Right lobe of liver (tissue), 6 donors: ENCODE measurements around the gene DHRSX. TPM values are rescaled to one million over a fixed set of nuclear protein-coding genes. Genes with fewer than 3 reads are reported as not detected.

Source experiments
- ATAC-seq, 4 donors: fragments of 200-7000 bp; cut with Tn5 transposase; one replicate each; pipeline ENCODE4 v1.9.1; 2020; ENCODE audit warnings: mild to moderate bottlenecking in 4 of 4, moderate library complexity in 4 of 4
- DNase-seq, 3 donors: peaks; one replicate each; pipeline ENCODE4 v3.0.0-alpha.2; 2020
- H3K27ac ChIP-seq, 3 donors: fragments of 200-600 bp; one replicate each; pipeline ENCODE4 v1.8.0; 2022
- H3K27me3 ChIP-seq, 2 donors: fragments of 200-600 bp; one replicate each; pipeline ENCODE4 v1.8.0; 2022
- H3K36me3 ChIP-seq, 4 donors: fragments of 200-600 bp; sonication (generic) in 1 of 4; one replicate each; pipeline versions ENCODE4 v1.5.1 to v1.8.0; 2017 to 2022; ENCODE audit warnings: control low read depth in 1 of 4
- H3K4me1 ChIP-seq, 4 donors: fragments of 200-600 bp; sonication (generic) in 1 of 4; one replicate each; pipeline versions ENCODE4 v1.5.1 to v1.8.0; 2017 to 2022; ENCODE audit warnings: control low read depth in 1 of 4
- H3K4me3 ChIP-seq, 3 donors: fragments of 200-600 bp; one replicate each; pipeline ENCODE4 v1.8.0; 2022
- H3K9me3 ChIP-seq, 4 donors: fragments of 200-600 bp; sonication (generic) in 1 of 4; one replicate each; pipeline versions ENCODE4 v1.5.1 to v1.8.0; 2017 to 2022; ENCODE audit warnings: control low read depth in 1 of 4
- CTCF ChIP-seq, 4 donors: fragments of 200-600 bp in 3 of 4; fragments of 450-650 bp in 1 of 4; IDR thresholded peaks; one replicate each; pipeline versions ENCODE4 v1.5.1 to v1.8.0; 2016 to 2022; ENCODE audit warnings: antibody characterized with exemption in 4 of 4, mild to moderate bottlenecking in 2 of 4
- POLR2A ChIP-seq: fragments of 450-650 bp; IDR thresholded peaks from one replicate; pipeline ENCODE4 v1.6.1; 2017; ENCODE audit warnings: antibody characterized with exemption, mild to moderate bottlenecking
- WGBS: methylation state at CpG from one replicate; pipeline ENCODE4 v1.1.6; 2018; ENCODE audit warnings: low coverage, low lambda C conversion rate; ENCODE audit not compliant: insufficient coverage; ENCODE audit errors: missing lambda C conversion rate; 5-methylcytosine and 5-hydroxymethylcytosine counted together
- intact Hi-C, 2 donors: fragments of 100-400 bp; cut with DNase I; formaldehyde crosslinking; loops; one replicate each; pipeline versions ENCODE4 v1.11.2 to v1.14.1; 2022
- total RNA-seq, 6 experiments: library from RNA; depleted of rRNA in 2 of 6; stranded (reverse); fragments of >200 nt in 2 of 6; fragmentation: NEBNext Ultra II Directional in 3 of 6; extraction: Animal tissue kit (Norgen Biotek cat#: 25700) in 3 of 6; gene quantifications; one replicate each; pipeline versions ENCODE4 v1.1.0 to v1.2.4, GENCODE V29; 2016 to 2023
- donor health status: DM: no; HTN: yes; CAD: no.
- donor health status: DM: no; HTN: no; CAD: no.
- donor health status: DM: no; HTN: no; CAD: no.
- donor health status: DM: no; HTN: yes; CAD: no.
- donor health status: DM: no; HTN: yes; CAD: no.

DHRSX gene
- total RNA-seq, 6 experiments from 2014 or later: 15.6 to 34.5 (median 29.0) TPM

DNA sequence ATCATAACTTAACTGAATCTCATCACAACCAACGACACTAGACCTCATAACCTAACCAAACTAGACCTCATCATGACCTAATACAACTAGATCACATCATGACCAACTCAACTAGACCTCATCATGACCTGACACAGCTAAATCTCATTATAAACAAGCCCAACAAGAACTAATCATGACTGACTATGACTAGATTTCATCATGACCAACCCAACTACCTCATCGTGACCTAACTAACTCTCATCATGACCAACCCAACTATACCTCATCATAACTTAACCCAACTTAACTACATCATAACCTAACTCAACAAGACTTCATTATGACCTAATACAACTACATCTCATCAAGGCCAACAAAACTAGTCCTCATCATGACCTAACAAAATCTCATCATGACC lies 86.8 kb downstream of the DHRSX start:
- no peak for ATAC-seq
- Histone ChIP-seq H3K4me1 (peaks cover 0 to 10% (median 2%) of the 10 kb centered on the region in 4 donors), H3K4me3 (no peak overlapping the region), H3K27ac (no peak overlapping the region), H3K27me3 (no peaks in the 10 kb centered on the region), H3K9me3 (no peaks in the 10 kb centered on the region), H3K36me3 (no peaks in the 10 kb centered on the region)
- WGBS: 96% methylated on average over 2 of the region's 2 CpGs
- no peak for DNase-seq
- no peak for TF ChIP-seq POLR2A
- no peak for TF ChIP-seq CTCF (IDR thresholded peaks at IDR 0.05)
- intact Hi-C loops: no loop called here

DNA sequence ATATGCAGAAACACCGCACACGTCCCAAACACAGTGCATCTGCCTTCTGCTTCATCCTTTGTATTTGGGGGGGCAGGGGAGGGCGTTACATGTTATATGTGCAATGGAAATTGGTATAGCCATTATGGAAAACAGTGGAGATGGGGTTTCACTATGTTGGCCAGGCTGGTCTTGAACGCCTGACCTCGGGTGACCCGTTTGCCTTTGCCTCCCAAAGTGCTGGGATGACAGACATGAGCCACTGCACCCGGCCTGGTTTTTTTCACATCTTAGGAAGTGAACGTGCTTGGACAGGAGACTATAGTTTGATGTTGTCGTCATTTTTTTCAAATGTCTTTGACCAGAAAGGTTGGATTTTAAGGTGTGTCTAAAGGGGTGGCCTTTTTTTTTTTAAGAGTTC lies 88.6 kb downstream of the DHRSX start:
- 95% methylated on average over 6 of the region's 9 CpGs for WGBS

GRCh38 chrX:2410279-2411020 lies 90.3 kb downstream of the DHRSX start:
- peak; percentile 44 to 78 (median 67) for ATAC-seq
- DNase-seq: no peak
- intact Hi-C loops: no loop called here
- no peak for TF ChIP-seq CTCF (IDR thresholded peaks at IDR 0.05)
- no peak for TF ChIP-seq POLR2A
- H3K9me3 ChIP-seq: peaks cover 0 to 5% (median 0%) of the 10 kb centered on the region in 4 donors
- no peak overlapping the region for H3K27ac ChIP-seq
- H3K4me1 ChIP-seq: peaks cover 0 to 10% (median 2%) of the 10 kb centered on the region in 4 donors
- no peaks in the 10 kb centered on the region for H3K27me3 ChIP-seq
- 57% methylated on average over 12 of the region's 12 CpGs for WGBS
- no peak overlapping the region for H3K4me3 ChIP-seq
- H3K36me3 ChIP-seq: peaks cover 0 to 10% (median 2%) of the 10 kb centered on the region in 4 donors

More for the DNA sequence above, 88.6 kb downstream of the DHRSX start:
- TF ChIP-seq POLR2A: no peak
- no peak overlapping the region for H3K27ac ChIP-seq
- H3K4me3 ChIP-seq: no peak overlapping the region
- H3K4me1 ChIP-seq: peaks cover 0 to 10% (median 2%) of the 10 kb centered on the region in 4 donors
- no peaks in the 10 kb centered on the region for H3K27me3 ChIP-seq
- peaks cover 0 to 10% (median under 1%) of the 10 kb centered on the region in 4 donors for H3K36me3 ChIP-seq
- peaks cover 0 to 5% (median 0%) of the 10 kb centered on the region in 4 donors for H3K9me3 ChIP-seq
- DNase-seq (no peak), ATAC-seq (no peak)
- intact Hi-C loops: no loop called here

GRCh38 chrX:2409796-2410195 lies 91.0 kb downstream of the DHRSX start:
- intact Hi-C loops: no loop called here
- Histone ChIP-seq H3K9me3 (peaks cover 0 to 5% (median 0%) of the 10 kb centered on the region in 4 donors), H3K4me1 (peaks cover 0 to 10% (median 2%) of the 10 kb centered on the region in 4 donors), H3K27ac (no peak overlapping the region), H3K4me3 (no peak overlapping the region), H3K27me3 (no peaks in the 10 kb centered on the region), H3K36me3 (peaks cover 0 to 10% (median 2%) of the 10 kb centered on the region in 4 donors)
- TF ChIP-seq CTCF (IDR thresholded peaks at IDR 0.05) (no peak), POLR2A (no peak)
- no peak for ATAC-seq
- WGBS: 98% methylated on average over 8 of the region's 8 CpGs
- no peak for DNase-seq

- ATAC-seq: no peak
- WGBS: 95% methylated on average over 9 of the region's 9 CpGs
- Histone ChIP-seq H3K9me3 (peaks cover 0 to 5% (median 0%) of the 10 kb centered on the region in 4 donors), H3K4me3 (no peak overlapping the region), H3K27ac (no peak overlapping the region), H3K27me3 (no peaks in the 10 kb centered on the region), H3K4me1 (peaks cover 0 to 10% (median 2%) of the 10 kb centered on the region in 4 donors), H3K36me3 (peaks cover 0 to 10% (median 2%) of the 10 kb centered on the region in 4 donors)
- intact Hi-C loops: no loop called here
- no peak for DNase-seq
- no peak for TF ChIP-seq POLR2A
- TF ChIP-seq CTCF (IDR thresholded peaks at IDR 0.05): no peak
Measured at GRCh38 chrX:2408856-2409255, 91.9 kb downstream of the DHRSX start.
